GM06990 (cell line): ENCODE results near the gene ARHGEF9.

Source experiments
- DNase-seq: peaks from one replicate; pipeline ENCODE4 v3.0.0-alpha.2; 2011; ENCODE audit not compliant: insufficient read length; ENCODE audit errors: extremely low read depth
- H3K27me3 ChIP-seq: replicated peaks from 2 replicates; pipeline ENCODE4 v1.6.0; 2011; ENCODE audit warnings: low read length; ENCODE audit not compliant: control insufficient read depth, insufficient read depth
- H3K36me3 ChIP-seq: 2 replicates; pipeline ENCODE4 v1.5.1; 2011; ENCODE audit warnings: low read length; ENCODE audit not compliant: control insufficient read depth, insufficient read depth
- H3K4me3 ChIP-seq: replicated peaks from 2 replicates; pipeline ENCODE4 v1.5.1; 2011; ENCODE audit warnings: low read depth, mild to moderate bottlenecking, control low read depth, low read length
- TF ChIP-seq, protein P1 (sequence below): IDR thresholded peaks from 2 replicates; pipeline ENCODE4 v1.5.1; 2011; ENCODE audit warnings: low read length, control low read depth, mild to moderate bottlenecking, inconsistent platforms; ENCODE audit not compliant: insufficient read depth, poor library complexity, severe bottlenecking

Gene ARHGEF9

DNA sequence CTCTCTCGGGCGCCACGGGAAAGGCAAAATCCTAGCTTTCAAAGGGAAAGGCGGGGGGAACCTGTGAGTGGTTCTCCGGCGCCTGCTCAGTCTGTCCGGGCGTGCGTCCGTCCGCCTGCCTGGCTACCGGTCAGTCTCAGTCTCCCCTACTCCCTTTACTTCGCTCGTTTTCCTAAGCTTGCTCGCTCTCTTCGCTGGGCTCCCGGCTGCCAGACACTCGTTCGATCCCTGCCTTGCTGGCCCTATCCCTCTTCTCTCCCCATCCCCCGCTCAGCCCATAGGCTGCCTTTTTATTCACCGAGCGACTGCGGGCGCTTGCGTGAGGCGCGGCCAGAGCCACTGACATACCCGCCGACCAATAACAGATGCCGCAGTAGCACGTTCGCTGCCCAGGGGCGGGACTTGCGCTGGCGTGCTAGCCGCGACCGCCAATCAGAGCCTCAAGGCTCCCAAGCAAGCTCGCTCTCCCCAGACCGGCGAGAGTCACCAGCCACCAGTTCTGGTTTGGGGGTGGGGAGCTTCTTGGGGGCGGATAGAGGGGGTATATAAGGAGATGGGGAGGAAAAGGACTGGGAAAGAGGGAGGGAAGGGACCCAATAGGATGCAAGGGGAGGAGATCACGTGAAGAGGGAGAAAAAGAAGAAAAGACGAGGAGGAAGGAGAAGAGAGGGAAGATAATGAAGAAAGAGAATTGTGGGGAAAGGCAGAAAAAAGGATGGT is 30.0 kb downstream of the ARHGEF9 start:
- TF ChIP-seq, protein P1, sequence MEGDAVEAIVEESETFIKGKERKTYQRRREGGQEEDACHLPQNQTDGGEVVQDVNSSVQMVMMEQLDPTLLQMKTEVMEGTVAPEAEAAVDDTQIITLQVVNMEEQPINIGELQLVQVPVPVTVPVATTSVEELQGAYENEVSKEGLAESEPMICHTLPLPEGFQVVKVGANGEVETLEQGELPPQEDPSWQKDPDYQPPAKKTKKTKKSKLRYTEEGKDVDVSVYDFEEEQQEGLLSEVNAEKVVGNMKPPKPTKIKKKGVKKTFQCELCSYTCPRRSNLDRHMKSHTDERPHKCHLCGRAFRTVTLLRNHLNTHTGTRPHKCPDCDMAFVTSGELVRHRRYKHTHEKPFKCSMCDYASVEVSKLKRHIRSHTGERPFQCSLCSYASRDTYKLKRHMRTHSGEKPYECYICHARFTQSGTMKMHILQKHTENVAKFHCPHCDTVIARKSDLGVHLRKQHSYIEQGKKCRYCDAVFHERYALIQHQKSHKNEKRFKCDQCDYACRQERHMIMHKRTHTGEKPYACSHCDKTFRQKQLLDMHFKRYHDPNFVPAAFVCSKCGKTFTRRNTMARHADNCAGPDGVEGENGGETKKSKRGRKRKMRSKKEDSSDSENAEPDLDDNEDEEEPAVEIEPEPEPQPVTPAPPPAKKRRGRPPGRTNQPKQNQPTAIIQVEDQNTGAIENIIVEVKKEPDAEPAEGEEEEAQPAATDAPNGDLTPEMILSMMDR, result no peak
- H3K27me3 ChIP-seq, result no peaks in the 10 kb centered on the region
- DNase-seq, result peak; percentile 89
- peak overlapping the region; percentile 83 for H3K4me3 ChIP-seq
- H3K36me3 ChIP-seq, result no peaks in the 10 kb centered on the region

DNA sequence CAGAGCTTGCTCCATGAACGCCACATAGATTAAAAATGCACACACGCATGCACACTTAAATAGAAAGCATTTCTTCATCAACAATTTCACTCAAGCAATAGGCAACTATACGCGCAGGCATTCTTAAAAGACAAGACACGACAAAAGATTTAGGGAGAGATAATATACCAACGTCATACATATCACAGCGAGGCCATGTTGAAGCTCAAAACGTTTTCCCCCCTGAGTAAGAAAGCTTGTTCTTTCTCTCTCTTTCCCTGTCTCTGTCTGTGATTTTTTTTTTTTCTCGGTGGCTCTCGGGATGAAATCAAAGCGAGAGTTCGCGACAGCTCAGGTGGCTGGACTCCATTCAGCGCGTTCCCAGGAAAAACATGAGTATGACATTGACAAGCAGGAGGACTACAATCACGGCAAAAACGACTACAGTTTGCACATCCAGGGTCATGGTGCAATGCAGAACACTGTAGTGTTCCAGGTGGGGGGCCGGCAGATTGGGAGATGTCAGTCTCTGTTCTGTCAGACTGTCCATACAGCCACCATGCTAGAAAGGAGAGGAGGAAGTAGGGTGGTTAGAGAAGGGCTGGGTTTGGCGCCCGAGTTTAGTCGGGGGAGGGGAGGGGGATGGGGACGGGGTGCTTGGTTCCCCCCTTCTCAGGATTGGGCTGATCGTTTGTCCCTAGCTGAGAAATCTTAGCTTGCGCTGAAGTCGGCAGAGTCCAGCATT is 30.7 kb downstream of the ARHGEF9 start:
- no peak for DNase-seq
- Histone ChIP-seq H3K36me3 (no peaks in the 10 kb centered on the region), H3K27me3 (no peaks in the 10 kb centered on the region), H3K4me3 (peak overlapping the region; percentile 83)
- TF ChIP-seq, protein P1, result no peak

DNA sequence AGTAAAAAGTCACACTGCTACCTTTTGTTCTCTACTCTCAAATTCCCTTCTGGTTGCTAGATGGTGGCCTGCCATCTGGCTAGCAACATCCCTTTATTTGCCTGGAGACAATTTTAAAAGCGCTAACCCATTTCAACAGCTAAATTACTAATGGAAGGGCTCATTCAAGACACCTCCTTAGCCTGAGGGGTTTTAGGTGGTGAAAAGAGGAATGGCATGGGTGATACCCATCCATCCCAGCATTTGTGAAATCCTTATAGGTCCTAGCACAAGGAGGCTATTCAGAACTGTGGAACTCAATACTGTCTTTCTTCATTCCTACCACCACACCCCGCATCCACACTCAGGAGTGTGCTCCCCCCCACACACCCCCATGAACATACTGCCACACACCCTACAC is 33.5 kb downstream of the ARHGEF9 start:
- TF ChIP-seq, protein P1, result no peak
- DNase-seq, result no peak
- H3K27me3 ChIP-seq, result no peaks in the 10 kb centered on the region
- H3K4me3 ChIP-seq, result no peak overlapping the region
- H3K36me3 ChIP-seq, result no peaks in the 10 kb centered on the region

DNA sequence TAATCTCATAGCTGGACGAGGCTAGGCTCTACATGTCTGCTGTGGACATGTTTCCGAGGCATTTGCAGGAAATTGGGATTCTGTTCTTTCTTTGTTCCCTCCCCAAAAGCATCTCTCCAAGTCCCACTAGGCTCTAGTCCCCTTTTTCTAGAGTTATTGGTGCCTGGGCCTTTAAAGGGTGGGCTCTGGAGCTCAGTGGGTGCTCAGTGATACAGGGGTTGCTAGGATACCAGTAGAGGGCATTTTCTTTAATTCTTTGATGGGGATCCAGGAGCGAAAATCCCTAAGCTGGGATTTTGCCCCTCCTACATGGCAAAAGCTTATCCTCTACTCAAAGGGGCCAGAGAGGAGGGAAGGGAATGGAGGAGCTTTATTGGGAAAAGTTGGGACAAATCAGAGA is 34.2 kb downstream of the ARHGEF9 start:
- TF ChIP-seq, protein P1, result no peak
- DNase-seq, result no peak

DNA sequence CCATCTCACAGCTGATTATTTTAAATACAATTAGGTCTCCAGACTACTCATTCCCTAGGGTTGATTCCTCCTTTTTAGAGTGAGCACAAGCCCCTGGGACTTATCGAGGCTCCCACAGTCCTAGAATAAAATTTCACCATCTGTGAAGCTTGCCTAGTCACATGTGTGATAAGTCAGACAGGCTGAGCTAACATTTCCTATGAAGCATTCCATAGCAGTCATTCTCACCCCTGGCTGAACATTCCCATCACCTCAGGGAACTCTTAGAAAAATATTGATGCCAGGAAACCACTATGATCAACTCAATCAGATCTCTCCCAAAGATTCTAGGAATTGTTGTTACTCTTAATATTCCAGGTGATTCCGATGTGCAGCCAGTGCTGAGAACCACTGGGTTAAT is 37.7 kb downstream of the ARHGEF9 start:
- Histone ChIP-seq H3K36me3 (no peaks in the 10 kb centered on the region), H3K4me3 (no peak overlapping the region), H3K27me3 (no peaks in the 10 kb centered on the region)
- DNase-seq, result no peak
- TF ChIP-seq, protein P1, result no peak

More for the DNA sequence above, 34.2 kb downstream of the ARHGEF9 start:
- Histone ChIP-seq H3K36me3 (no peaks in the 10 kb centered on the region), H3K27me3 (no peaks in the 10 kb centered on the region), H3K4me3 (no peak overlapping the region)
